HL-60/S4 (cell line): ENCODE measurements around the gene TSPAN15.

Experiments
- in situ Hi-C: fragments of 300-500 bp; cut with MboI; formaldehyde crosslinking; loops from 2 replicates; pipeline ENCODE4 v1.14.3; 2022; ENCODE audit warnings: low sequenced_read_pairs

The TSPAN15 gene

GRCh38 chr10:69451209-69451783 is at the start of gene TSPAN15:
Gene TSPAN15 (plus strand): TSS chr10:69451465. CDS start chr10:69451595, 130 bp downstream.
- in situ Hi-C loops = no loop called here

- in situ Hi-C loops = no loop called here
Observed at GRCh38 chr10:69402386-69402785, 48.9 kb upstream of the TSPAN15 start.

GRCh38 chr10:69403066-69403465 is 48.2 kb upstream of the TSPAN15 start:
- in situ Hi-C loops = no loop called here

GRCh38 chr10:69403519-69403918 is 47.7 kb upstream of the TSPAN15 start:
- in situ Hi-C loops = no loop called here

- in situ Hi-C loops = no loop called here
Observed at GRCh38 chr10:69404786-69405185, 46.5 kb upstream of the TSPAN15 start.

- in situ Hi-C loops = no loop called here
Observed at GRCh38 chr10:69405221-69405620, 46.0 kb upstream of the TSPAN15 start.

GRCh38 chr10:69406302-69406811 is 44.9 kb upstream of the TSPAN15 start:
- in situ Hi-C loops = no loop called here

- in situ Hi-C loops = no loop called here
Observed at GRCh38 chr10:69406816-69407580, 44.3 kb upstream of the TSPAN15 start.

- in situ Hi-C loops = no loop called here
Observed at GRCh38 chr10:69407621-69408301, 43.5 kb upstream of the TSPAN15 start.

GRCh38 chr10:69408318-69409175 is 42.7 kb upstream of the TSPAN15 start:
- in situ Hi-C loops = no loop called here

- in situ Hi-C loops = no loop called here
Observed at GRCh38 chr10:69409176-69409495, 42.1 kb upstream of the TSPAN15 start.

GRCh38 chr10:69409968-69410367 is 41.3 kb upstream of the TSPAN15 start:
- in situ Hi-C loops = loop anchor here (10.0 kb wide), 1 partner anchor 415 kb away; no protein-coding TSS in a partner anchor

- in situ Hi-C loops = loop anchor here (10.0 kb wide), 1 partner anchor 416 kb away; no protein-coding TSS in a partner anchor
Observed at GRCh38 chr10:69410487-69410886, 40.8 kb upstream of the TSPAN15 start.

- in situ Hi-C loops = loop anchor here (10.0 kb wide), 1 partner anchor 417 kb away; no protein-coding TSS in a partner anchor
Observed at GRCh38 chr10:69411476-69411875, 39.8 kb upstream of the TSPAN15 start.

GRCh38 chr10:69412232-69412790 is 39.0 kb upstream of the TSPAN15 start:
- in situ Hi-C loops = loop anchor here (10.0 kb wide), 1 partner anchor 418 kb away; no protein-coding TSS in a partner anchor

- in situ Hi-C loops = loop anchor here (10.0 kb wide), 1 partner anchor 419 kb away; no protein-coding TSS in a partner anchor
Observed at GRCh38 chr10:69413221-69413865, 37.9 kb upstream of the TSPAN15 start.

- in situ Hi-C loops = loop anchor here (10.0 kb wide), 1 partner anchor 420 kb away; no protein-coding TSS in a partner anchor
Observed at GRCh38 chr10:69414036-69415018, 36.9 kb upstream of the TSPAN15 start.

GRCh38 chr10:69415049-69415448 is 36.2 kb upstream of the TSPAN15 start:
- in situ Hi-C loops = loop anchor here (10.0 kb wide), 1 partner anchor 420 kb away; no protein-coding TSS in a partner anchor
